Lung microvascular endothelial cell (primary cell): ENCODE measurements around the gene ZNF653. TPM values are rescaled to one million over a fixed set of nuclear protein-coding genes. Genes with fewer than 3 reads are reported as not detected.
A peak's percentile ranks its signal among the peaks of the same experiment; 100 is the strongest.
"Not testable (repeated sequence)": the region's sequence is repeated elsewhere in the genome, so short reads cannot be mapped to it uniquely, and the experiment has no call there.

Experiments used
- DNase-seq, 2 donors: peaks; one replicate each; pipeline versions ENCODE4 v3.0.0 to v3.0.0-alpha.2; 2010; ENCODE audit warnings: low read depth in 2 of 2
- total RNA-seq: library from RNA; depleted of rRNA; stranded (reverse); fragments of >200 nt; gene quantifications from 2 replicates; pipeline ENCODE4 v1.2.1, GENCODE V29; 2014

Gene ZNF653
- total RNA-seq, 1 donor from 2014 or later, result 7.5 TPM

- DNase-seq, result no peak
Measured at GRCh38 chr19:11456659-11457058, 49.0 kb downstream of the ZNF653 start.

- not testable (repeated sequence) for DNase-seq
Measured at GRCh38 chr19:11455233-11455554, 50.4 kb downstream of the ZNF653 start.

GRCh38 chr19:11453468-11454341, 51.9 kb downstream of the ZNF653 start:
- DNase-seq, result no peak

GRCh38 chr19:11452620-11453310, 52.9 kb downstream of the ZNF653 start:
- no peak for DNase-seq

- no peak for DNase-seq
Measured at GRCh38 chr19:11451871-11452619, 53.6 kb downstream of the ZNF653 start.

- DNase-seq, result no peak
Measured at GRCh38 chr19:11451327-11451870, 54.2 kb downstream of the ZNF653 start.

GRCh38 chr19:11450570-11451326, 54.9 kb downstream of the ZNF653 start:
- DNase-seq, result no peak

GRCh38 chr19:11448923-11449554, 56.6 kb downstream of the ZNF653 start:
- no peak for DNase-seq

GRCh38 chr19:11448410-11448809, 57.2 kb downstream of the ZNF653 start:
- no peak for DNase-seq

GRCh38 chr19:11447347-11448262, 58.0 kb downstream of the ZNF653 start:
- DNase-seq, result no peak

- peak; percentile 40 to 65 for DNase-seq
Measured at GRCh38 chr19:11446652-11447301, 58.9 kb downstream of the ZNF653 start.

- no peak for DNase-seq
Measured at GRCh38 chr19:11446271-11446651, 59.4 kb downstream of the ZNF653 start.

GRCh38 chr19:11445141-11445540, 60.5 kb downstream of the ZNF653 start:
- no peak for DNase-seq

GRCh38 chr19:11444059-11444458, 61.6 kb downstream of the ZNF653 start:
- DNase-seq, result no peak

- no peak for DNase-seq
Measured at GRCh38 chr19:11437955-11438354, 67.7 kb downstream of the ZNF653 start.

- peak in 1 of 2 donors; percentile 40 for DNase-seq
Measured at GRCh38 chr19:11435833-11436313, 69.8 kb downstream of the ZNF653 start.

- peak; percentile 100 for DNase-seq
Measured at GRCh38 chr19:11435057-11435832, 70.4 kb downstream of the ZNF653 start, which contains the start of the genes ODAD3 and PRKCSH. ODAD3 (minus strand) TSS chr19:11435121; CDS start chr19:11435016, 105 bp downstream. PRKCSH (plus strand) TSS chr19:11435635; CDS start chr19:11436118, 483 bp downstream.

GRCh38 chr19:11434703-11435056, 71.0 kb downstream of the ZNF653 start:
- no peak for DNase-seq
